NT2/D1 (cell line): ENCODE measurements around the gene NIPAL3.

Source experiments
- SUZ12 ChIP-seq: IDR thresholded peaks from 2 replicates; pipeline ENCODE4 v1.6.1; 2011; ENCODE audit not compliant: insufficient read length, insufficient read depth; ENCODE audit errors: extremely low read depth
- YY1 ChIP-seq: IDR thresholded peaks from 2 replicates; pipeline ENCODE4 v1.6.1; 2011; ENCODE audit not compliant: insufficient read length, insufficient read depth

- TF ChIP-seq YY1, result no peak
- no peak for TF ChIP-seq SUZ12
Observed at GRCh38 chr1:24486331-24487065, 70.9 kb downstream of the NIPAL3 start.
